SIG-M5 (cell line): ENCODE measurements around the gene NUP133.
A peak's percentile ranks its signal among the peaks of the same experiment; 100 is the strongest.
"Not testable (repeated sequence)": the region's sequence is repeated elsewhere in the genome, so short reads cannot be mapped to it uniquely, and the experiment has no call there.

Experiments used
- DNase-seq: peaks from one replicate; lab custom pipeline; 2025; lab: John Stamatoyannopoulos, UW

The NUP133 gene

DNA sequence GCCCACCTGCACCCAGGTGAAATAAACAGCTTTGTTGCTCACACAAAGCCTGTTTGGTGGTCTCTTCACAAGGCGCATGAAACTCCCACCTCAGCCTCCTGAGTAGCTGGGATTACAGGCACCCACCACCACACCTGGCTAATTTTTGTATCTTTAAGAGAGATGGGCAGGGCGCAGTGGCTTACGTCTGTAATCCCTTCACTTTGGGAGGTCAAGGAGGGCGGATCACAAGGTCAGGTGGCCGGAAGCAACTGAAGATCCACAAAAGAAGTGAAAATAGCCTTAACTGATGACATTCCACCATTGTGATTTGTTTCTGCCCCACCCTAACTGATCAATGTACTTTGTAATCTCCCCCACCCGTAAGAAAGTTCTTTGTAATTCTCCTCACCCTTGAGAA is 89.6 kb downstream of the NUP133 start:
- not testable (repeated sequence) for DNase-seq

DNA sequence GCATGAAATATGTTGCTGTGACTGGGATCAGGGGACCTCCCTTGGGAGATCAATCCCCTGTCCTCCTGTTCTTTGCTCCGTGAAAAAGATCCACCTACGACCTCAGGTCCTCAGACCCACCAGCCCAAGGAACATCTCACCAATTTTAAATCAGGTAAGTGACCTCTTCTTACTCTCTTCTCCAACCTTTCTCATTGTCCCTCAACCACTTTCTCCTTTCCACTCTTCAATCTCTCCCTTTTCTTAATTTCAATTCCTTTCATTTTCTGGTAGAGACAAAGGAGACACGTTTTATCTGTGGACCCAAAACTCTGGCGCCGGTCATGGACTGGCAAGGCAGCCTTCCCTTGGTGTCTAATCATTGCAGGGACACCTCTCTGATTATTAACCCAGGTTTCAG is 95.3 kb downstream of the NUP133 start:
- not testable (repeated sequence) for DNase-seq

- DNase-seq = no peak
Measured at GRCh38 chr1:229412056-229412455, 96.1 kb downstream of the NUP133 start.

GRCh38 chr1:229411434-229412055 is 96.6 kb downstream of the NUP133 start:
- DNase-seq = no peak

- peak; percentile 59 for DNase-seq
Measured at GRCh38 chr1:229410692-229411433, 97.3 kb downstream of the NUP133 start.

DNA sequence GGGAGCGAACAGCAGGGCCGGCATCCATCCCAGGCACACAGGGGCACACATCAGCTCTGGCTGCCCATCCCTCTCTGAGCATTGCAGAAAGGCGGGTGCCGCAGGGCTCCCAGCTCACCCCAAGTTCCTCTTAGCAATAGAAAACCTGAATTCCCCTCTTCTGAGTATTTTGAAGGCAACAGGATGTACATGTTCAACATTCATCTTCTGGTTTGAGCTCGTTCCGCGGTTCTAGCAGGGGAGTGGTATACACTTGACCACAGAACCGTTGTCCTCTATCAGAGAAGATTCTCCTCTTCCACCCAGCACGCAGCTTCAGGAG is 97.8 kb downstream of the NUP133 start:
- no peak for DNase-seq

DNA sequence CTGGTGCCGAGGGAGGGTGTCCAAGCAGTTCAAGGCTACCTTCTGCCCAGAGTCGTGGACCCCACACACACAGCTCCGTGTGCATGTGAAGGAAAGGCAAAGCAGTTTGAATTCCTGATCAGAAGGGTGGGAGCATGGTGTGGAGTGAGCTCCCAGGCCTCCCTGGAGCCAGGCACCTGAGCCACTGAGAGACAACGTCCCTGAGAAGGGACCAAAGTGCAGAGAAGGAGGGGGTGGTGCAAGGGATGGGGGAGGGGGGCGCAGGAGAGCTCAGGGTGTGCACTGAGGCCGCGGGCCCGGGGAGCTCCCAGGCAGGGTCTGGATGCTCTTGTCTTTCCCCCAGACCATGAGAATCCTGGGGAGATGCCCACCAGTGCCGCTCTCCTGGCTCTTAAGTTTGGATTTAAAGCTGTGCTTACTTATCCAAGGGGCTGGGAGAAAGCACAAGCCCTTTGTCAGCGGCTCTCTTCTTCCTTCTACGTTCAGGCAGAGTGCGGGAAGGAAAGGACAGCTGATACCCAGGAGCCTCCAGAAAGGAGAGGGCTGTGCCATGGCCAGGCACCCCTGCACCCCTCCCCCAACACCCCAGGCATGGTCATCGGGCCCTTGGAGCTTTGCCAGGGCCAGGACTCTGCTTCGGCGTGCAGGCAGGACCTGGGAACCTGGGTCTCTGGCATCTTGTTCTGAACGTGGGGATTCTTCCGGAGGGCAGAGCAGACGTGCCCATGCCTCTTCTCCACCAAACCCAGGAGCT is 98.3 kb downstream of the NUP133 start:
- DNase-seq = no peak

- no peak for DNase-seq
Measured at GRCh38 chr1:229408458-229409037, 99.6 kb downstream of the NUP133 start.

DNA sequence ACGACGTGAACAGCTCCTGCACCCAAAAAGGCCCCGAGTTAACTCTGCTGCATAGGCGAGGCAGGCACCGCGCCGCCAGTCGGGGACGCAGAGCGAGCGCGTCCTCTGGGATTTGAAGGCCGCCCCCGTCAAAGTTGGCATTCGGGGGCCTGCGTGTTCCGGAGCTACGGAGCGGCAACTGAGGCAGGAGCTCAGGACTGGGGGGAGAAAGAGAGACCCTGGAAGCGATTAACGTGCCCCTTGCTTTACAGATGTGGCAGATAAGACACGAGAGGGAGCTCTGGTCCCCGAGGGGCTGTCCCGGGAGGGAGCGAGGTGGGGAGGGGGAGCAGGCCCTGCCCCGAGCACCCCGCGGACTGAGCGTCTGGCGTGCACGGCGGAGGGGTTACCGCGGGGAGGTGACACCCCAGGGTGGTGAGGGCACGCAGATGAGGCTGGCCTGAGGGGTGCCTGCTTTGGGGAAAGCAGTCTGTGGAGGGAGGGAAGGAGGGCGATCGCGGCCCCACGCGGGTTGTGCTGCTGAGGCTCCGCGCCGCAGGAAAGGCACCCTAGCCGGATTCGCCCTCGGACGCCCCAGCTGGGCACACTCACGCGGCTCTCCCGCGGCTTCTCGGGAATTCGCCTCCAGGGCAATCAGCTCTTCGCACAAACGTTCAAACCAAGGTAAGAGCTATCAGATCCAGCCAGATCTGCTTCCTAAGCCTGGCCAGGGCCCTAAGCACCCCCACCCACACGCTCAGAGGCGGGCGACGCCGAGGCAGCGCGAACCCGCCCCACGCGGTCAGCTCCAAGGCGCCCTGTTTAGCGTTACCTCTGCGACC is 100.7 kb downstream of the NUP133 start:
- no peak for DNase-seq

GRCh38 chr1:229406798-229407197 is 101.3 kb downstream of the NUP133 start:
- DNase-seq = no peak

GRCh38 chr1:229403573-229403972 is 104.6 kb downstream of the NUP133 start:
- DNase-seq = no peak

DNA sequence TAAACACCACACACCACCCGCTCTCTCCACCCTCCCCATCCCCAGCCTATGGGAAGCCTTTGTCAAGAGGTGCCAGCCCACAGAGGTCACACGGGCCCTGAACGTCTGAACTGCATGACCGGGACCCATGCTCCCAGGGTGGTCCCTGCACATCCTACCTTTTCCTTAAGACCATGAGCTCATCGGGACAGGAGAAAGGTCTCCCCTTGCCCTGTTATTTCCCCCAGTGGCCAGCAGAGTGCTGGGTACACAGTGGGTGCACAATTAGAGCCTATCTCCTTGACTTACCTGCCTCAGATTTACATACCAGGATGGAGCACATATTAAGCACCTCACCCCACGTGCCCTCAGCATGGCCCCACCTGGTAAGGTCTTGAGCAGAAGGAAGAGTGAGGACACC is 105.1 kb downstream of the NUP133 start:
- no peak for DNase-seq

GRCh38 chr1:229402329-229402728 is 105.8 kb downstream of the NUP133 start:
- DNase-seq = not testable (repeated sequence)

GRCh38 chr1:229397762-229398161 is 110.4 kb downstream of the NUP133 start:
- DNase-seq = no peak

DNA sequence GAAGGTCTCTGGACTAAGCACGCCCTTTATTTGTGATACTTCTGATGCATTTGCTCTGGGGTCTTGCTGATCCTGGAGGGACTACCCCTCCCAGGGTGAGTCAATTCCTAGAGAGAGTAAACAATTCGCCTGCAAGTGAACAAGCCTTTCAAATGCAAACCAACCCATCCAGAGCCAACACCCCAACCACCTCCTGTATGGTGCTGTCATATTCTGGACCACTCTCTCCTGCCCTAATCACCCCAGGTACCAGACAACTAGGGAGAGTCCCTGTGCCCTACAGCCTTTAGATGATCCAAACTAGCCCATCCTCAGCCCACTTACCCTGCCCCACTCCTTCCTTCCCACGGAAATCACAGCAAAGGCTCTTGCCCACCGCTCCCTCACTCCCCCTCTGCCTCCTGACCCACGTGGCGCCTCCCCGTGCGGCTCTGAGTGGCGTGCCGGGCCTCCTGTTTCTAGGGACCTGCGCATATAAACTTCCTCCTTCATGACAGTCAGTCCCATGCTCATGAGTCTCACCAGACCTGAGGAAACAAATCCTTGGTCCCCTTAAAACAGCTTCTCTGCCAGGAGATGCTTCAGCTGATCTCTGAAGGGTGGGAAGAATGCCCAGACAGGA is 111.4 kb downstream of the NUP133 start:
- DNase-seq = no peak

DNA sequence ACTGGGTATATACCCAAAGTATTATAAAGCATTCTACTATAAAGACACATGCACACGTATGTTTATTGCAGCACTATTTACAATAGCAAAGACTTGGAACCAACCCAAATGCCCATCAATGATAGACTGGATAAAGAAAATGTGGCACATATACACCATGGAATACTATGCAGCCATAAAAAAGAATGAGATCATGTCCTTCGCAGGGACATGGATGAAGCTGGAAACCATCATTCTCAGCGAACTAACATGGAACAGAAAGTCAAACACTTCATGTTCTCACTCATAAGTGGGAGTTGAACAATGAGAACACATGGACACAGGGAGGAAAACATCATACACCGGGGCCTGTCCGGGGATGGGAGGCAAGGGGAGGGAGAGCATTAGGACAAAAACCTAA is 113.6 kb downstream of the NUP133 start:
- not testable (repeated sequence) for DNase-seq

- DNase-seq = no peak
Measured at GRCh38 chr1:229392936-229393335, 115.2 kb downstream of the NUP133 start.
